HG03039 (cell line): ENCODE results near the gene RTN4RL2.

ENCODE experiments used
- ATAC-seq: cut with Tn5 transposase; IDR thresholded peaks from one replicate; pipeline ENCODE4 v1.9.1; 2021; ENCODE audit warnings: mild to moderate bottlenecking, moderate library complexity; ENCODE audit not compliant: unreplicated experiment

Gene RTN4RL2

DNA sequence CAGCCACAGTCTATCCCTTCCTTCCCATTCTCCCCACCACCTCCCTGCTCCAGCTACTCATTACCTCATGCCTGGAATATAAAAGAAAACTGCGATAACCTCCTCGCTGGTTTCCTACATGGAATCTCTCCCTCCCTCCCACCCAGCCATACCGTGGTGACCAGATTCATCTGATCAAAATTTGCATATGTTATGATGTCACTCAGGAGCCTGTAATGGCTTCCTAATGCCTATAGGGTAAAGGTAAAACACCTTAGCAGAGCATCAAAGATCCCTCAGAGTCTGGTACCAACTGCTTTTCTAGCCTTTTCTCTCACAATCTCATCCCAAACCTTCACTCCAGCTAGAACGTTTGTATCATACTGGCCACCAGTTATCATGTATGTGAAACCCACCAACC lies 19.6 kb downstream of the RTN4RL2 start:
- ATAC-seq: no peak

DNA sequence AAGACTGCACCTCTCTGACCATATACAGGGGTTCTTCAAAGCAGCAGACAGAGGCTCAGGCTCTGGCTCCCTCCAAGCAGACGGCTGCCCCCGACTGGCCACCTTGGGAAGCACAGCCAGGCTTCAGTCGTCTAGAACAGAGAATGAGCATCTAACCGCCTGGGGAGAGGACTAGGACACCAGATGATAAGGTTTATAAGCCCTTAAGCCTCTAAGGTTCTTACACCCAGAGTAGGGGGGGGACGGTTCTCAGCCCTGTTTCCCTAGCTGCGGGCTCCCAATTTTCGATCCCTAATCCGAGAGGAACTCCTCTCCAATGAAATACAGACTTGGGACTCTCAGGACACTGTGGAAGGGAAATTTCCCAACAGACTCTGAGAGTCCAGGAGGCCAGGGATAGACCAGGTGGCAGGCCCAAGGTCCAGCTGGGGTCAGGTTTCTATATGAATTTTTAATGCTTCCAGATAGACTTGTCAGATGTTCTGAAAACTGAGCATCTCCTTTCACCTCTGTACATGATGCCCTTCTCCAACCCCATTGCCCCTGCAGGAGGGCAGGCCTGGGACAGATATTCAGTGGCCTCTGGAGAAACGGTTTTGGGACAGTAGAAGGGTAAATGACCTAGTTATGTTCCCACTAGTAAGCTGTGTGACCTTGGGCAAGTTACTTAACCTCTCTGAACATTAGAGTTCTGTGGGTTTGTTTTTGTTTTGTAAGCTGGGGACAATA lies 20.2 kb downstream of the RTN4RL2 start:
- ATAC-seq: peak; percentile 40

DNA sequence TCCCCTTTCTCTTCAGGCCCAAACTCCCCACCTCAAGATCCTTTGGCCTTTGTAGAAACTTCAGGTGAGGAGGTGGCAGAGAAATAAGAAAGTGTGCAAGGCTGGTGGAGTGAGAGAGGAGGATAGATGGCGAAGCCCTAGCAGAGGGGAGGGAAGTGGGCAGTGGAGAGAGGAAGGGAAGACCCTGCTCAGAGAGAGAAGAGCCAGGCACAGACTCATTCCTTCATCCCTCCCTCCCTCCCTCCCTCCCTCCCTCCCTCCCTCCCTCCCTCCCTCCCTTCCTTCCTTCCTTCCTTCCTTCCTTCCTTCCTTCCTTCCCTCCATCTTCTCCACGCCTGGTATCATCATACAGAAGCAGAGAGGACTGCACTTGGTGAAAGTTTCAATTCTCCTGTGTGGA lies 21.0 kb downstream of the RTN4RL2 start:
- ATAC-seq: no peak

DNA sequence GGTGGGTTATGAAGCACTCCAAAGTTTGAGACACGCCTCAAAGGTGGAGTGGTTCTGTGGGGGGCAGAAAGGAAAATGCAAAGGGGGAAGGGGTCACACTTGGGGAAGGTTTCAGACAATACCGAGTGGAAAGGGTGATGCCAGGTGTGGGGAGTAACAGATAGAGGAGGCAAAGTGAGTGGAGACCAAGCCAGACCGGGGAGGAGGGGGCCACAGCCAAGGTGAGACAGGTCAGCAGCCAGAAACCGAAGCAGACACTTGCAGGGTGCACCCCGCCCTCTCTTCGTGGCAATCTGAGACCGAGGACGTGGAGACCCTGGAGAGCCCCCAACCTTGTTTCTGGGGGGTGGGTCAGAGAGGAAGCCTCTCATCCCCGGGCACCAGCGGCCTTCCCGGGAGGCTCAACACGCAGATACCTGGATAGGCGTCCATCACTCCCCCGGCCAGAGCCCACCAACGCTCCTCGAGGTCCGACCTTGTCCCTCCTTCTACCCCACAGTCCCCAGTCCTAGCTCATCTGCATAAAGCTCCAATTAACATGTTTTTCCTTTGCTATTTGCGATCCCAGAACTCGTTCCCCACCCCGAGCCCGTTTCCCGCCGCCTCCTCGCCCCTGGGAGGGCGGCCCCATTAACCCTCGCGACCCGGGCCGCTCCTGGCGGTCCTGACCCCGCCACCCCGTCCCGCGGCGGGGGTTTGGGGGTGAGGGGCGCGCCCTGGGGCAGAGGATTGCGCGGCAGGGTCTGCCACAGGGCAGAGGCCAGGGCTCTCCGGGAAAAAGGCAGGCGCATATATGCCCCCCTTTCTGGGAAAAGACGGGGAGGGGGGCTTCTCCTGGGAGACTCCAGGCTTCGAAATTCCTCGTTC lies 21.8 kb downstream of the RTN4RL2 start:
- ATAC-seq: no peak

DNA sequence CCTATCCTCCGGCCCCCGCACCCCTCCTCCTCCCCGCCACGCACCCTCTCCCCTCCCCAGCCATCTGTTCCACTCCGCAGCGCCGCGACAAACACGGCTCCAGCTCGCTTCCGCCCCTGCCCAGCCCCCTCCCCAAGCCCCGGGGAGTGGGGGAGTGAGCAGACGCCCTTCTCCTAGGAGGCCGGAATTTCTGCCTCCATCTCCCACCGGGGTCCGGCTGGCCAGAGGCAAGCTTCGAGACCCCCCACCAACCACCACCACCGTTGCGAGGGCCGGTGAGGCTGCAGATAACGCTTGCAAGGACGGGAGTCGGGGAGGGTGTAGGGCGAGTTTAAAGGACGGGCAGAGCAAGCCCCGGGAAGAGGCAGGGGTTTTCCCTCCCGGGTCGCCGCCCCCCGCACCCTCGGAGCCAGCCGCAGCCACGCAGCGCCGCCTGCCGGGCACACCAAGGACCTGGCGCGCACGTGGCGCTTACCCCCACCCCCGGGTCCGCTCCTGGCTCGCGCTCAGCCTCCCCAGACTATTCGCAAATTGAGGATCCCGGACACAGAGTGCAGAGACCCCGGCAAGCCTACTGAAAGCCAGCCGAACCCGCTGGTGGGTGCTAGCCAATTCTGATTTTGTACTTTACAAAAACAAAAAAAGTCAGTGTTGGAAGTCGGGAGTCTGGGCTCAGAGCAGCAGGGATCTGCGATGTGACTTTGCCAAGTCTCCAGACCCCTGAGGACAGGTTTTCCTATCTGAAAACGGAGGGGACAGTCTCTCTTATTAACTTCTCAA lies 22.6 kb downstream of the RTN4RL2 start:
- peak; percentile 49 for ATAC-seq

DNA sequence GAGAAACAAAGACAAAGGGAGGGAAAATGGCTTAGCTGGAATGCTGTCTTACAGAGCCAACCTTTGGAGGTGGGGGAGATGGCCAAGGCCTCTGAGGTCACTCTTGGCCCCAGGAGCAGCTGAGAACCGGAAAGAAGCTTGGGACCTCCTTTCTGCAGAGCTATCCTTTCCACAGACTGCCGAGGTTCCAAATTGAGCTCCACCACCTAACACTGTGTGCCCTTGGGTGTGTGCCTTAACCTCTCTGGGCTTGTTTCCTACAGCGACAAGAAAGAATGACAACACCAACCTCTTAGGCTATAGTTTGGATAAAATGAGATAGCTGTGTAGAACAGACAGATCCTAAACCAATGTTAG lies 23.2 kb downstream of the RTN4RL2 start:
- ATAC-seq: no peak

DNA sequence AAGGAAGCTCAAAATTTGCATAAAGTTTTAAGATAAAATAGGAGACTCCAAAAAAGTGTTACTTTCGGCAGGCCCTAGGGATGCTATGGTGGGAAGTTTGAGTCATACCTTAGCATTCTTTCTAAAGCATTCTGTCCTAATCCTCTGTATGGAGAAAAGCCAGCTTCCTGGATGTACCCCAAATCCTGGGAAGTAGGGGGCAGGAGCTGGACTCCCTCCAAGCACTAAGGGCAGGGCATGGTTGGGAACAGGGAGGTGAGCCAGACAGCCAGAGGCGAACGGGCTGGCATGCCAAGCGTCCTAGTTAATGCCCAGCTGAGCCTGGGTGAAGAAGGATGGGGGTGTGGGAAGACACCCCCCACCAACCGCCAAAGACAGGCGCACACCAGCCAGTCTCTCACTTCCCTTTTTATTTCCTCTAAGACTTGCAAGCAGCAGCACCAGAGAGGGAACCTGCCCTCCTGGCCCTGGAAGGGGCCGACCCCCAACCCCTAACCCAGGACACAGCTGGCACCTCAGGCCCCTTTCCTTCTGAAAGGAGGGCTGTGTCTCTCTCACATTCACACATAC lies 23.9 kb downstream of the RTN4RL2 start:
- no peak for ATAC-seq

DNA sequence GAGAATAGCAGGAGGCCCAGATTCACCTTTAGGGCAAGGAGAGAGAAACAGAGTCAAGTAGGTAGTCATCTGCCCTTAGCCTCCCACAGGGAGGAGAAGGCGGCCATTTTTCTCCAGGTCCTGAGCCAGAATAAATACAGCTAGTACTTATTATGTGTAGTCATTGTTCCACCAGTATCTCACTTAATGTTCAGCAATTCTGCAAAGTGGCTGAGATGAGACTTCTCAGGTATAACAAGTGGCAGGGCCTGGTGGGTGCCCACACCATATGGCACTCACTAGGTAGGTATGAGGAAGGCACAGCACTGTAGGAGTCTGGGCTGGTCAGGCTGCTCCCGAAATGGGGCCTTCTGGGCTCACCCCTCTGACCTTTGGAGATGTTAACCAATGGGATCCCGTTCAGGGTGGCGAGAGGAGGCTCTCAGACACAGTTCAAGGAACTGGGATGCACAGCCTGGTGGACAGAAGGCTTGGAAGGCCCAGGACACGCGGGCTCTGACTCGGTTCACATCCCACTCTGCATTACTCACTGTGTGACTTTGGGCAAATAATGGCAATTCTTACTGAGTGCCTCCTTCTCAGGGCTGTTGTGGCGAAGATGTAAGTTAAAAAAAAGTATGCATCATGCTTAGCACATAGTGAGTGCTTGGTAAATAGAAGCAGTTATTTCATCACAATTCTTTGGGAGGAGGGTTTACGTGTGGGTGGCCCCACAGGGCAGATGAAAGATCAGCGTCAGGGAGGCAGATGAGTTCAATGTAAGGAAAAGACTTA lies 25.1 kb downstream of the RTN4RL2 start:
- ATAC-seq: no peak

DNA sequence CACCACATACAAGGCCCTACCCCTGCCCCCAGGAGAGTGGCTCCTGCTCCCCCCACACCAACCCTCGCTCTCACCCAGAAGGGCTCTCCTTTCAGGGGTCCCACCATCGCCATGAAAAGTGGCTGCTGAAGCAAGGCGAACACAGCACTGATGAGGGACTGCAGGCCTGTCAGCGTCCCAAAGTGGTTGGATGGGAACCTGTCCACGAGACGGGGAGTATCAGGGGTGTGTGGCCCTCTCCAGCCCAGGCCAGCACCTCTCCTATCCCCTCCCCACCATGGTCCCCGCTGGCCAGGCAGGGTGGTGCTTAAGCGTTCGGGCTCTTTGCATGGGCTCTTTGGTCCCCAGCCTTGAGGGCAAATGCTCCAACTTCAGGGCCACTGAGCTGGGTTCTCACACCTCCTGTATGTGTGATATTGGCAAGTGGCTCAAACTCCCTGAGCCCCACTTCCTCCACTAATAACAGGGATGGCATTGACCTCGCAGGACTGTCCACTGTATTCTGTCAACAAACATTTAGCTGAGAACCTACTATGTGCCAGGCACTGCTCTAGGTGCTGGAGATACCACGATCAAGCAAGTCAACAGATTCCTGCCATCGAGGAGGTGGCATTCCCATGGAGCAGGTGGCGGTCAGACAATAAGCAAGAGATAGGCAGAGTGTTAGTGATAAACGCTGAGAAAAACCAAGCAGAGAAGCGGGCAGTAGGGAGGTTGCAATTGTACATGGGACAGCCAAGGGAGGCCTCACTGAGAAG lies 26.9 kb downstream of the RTN4RL2 start:
- ATAC-seq: no peak

DNA sequence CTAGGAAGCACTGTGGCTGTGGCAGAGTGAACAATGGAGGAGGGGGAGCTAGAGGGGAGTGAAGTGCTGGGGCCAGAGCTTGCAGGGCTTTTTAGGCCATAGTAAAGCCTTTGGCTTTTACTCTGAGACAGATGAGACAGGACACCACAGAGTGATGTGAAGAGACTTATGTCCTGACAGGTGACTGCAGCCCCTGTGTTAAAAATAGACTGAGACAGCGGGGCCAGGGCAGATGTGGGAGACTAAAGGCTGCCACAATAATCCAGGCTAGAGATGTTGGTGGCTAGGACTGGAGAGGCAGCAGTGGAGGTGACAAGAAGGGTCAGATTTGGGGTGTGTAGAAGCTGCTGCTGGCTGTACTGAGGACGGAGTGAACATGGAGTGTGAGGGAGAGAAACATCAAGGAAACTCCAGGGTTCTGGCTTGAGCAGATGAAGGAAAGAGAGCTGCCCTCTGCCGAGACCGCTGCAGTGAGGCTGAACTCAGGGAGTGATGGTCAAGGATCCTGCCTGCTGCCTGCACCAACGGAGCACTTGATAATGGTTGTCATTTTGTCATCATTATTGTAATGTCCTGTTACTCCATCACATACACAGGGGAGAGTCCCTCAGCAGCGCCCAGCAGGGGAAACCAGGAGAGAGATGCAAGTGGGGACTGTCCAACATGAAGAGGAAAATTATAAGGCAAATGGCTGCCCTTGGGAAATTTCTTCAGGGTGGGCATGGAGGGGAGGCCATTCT lies 27.8 kb downstream of the RTN4RL2 start:
- ATAC-seq: no peak

DNA sequence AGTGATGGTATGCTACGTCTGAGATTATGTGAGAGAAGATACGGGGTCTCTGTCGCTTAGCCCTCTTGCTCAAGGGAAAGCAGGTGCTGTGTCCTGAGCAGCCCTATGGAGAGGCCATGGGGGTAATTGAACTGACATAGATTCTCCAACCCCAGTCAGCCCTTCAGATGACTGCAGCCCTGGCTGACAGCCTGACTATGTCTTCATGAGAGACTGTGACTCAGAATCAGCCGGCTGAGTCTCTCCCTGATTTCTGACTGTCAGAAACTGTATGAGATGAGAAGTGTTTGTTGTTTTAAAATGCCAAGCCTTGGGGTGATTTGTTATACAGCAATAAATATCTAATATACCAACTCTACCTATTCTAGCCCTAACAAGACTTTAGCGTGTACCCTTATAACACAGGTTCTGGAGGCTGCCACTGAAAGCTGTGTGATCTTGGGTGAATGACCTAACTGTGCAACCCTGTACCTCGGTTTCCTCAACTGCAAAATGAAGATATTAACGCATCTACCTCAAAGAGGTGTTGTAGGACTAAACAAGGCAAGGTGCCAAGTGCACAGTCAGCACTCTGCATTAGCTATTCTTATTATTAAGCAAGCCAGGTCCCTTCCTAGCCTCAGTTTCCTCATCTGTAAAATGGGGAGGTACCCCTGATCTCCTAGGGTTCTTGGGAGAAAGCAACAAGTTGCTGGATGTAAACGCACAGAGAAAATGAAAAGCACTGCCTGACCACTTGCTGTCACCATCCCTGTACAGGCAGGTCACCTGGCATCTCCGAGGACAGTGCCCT lies 30.3 kb downstream of the RTN4RL2 start:
- no peak for ATAC-seq

DNA sequence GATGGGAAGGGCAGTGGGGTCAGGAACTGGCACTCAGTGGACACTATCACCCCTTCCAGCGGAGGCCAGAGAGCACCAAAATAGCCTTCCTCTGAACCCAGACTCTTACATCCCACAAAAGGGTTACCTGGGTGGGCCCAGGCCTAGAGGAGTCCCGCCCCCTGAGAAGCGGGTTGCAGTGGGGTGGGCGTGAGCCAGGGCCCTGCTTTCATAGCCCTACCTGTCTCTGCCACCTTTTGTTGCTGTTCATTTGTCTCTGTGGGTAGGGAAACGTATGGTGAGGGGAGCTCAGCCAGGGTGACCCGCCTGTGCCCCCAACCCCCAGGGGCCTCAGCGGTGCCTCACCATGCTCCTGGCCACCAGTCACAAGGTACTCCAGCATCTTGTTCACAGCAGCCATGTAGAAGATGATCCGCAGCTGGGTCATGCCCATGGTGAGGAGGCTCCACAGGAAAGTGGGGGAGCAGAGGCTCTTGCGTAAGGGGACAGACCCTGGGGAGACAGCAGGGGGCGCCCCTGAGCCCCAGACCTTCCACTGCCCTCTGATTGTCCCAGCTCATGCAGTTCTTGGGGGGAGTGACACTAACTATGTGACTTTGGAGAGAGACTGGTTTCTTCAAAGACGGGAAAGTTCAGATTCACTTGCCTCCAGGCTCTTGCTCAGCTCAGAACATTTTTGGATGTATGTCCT lies 31.2 kb downstream of the RTN4RL2 start:
- ATAC-seq: no peak

DNA sequence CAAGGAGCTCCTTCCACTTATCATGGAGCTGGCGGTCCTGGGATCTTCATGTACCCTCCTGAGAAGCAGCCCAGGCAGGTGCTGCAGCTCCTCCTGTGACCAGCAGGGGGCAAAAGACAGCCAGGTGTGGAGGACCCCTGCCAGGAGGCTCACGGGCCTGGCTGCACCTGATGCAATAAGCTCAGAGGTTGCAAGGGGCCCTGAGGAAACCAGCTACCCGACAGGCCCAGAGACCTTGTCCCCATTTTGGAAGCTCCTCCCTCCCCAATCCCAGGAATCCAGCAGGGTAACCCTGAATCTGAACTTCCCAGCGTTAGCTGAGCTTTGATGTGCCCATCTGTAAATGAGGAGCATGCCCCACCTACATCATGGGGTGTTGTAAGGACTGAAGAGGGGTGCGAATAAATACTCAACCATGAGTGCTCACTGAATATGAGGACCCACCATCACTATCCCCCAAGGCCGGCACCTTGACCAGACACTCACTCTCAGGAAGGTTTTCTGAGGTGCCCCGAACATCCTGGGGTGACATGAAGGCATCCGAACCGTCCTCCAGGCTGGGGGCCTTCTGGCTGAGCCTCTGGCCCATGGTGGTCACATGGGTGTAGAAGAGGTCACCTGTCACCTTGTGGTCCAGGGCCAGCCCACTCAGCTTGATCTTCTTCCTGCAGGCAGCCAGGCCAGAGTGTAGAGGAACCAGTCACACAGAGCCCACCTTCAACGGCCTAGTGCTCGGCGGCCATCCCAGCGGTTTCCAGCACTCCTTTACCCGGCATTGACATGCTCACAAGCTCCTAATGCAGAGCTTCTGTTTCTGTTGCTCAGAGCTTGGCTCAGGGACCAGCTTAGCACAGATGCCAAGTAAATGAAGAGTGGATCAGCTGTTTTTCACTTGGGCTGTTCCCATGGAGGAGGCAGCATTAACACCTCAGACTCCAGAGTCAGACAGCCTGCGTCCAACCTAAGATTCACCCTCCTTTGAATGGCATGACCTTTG lies 33.5 kb downstream of the RTN4RL2 start:
- peak; percentile 75 for ATAC-seq

DNA sequence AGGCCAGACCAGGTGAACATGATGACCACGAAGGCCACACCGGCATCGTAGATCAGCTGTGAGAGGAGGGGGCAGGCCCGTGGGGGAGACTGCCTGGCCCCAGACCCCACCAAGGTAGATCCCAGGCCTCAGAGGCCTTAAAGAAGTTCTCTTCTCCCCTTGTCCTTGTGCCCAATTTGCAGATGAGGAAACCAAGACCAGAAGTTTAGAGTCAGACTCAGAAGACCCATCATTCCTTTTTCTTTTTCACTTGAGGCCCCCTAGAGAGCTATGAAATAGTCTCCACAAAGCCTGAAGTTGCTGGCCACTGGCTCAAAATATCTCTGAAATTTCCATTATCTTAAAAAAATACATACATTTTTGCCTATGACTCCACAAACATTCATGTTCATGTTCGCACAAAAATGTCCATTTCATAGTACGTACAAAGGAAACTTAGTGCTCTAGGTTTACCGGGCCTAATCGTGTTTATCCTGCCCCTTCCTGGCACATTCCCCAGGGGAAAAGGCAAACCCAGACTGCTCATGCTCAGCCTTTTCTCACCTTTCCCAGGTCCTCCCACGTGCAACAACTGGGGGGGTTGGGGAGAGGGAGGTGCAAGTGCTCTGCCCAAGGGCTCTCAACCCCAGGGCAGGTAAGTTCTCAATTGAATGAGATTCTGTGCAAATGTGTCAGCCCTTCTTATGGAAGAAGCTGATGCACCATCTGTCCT lies 35.9 kb downstream of the RTN4RL2 start:
- ATAC-seq: no peak

DNA sequence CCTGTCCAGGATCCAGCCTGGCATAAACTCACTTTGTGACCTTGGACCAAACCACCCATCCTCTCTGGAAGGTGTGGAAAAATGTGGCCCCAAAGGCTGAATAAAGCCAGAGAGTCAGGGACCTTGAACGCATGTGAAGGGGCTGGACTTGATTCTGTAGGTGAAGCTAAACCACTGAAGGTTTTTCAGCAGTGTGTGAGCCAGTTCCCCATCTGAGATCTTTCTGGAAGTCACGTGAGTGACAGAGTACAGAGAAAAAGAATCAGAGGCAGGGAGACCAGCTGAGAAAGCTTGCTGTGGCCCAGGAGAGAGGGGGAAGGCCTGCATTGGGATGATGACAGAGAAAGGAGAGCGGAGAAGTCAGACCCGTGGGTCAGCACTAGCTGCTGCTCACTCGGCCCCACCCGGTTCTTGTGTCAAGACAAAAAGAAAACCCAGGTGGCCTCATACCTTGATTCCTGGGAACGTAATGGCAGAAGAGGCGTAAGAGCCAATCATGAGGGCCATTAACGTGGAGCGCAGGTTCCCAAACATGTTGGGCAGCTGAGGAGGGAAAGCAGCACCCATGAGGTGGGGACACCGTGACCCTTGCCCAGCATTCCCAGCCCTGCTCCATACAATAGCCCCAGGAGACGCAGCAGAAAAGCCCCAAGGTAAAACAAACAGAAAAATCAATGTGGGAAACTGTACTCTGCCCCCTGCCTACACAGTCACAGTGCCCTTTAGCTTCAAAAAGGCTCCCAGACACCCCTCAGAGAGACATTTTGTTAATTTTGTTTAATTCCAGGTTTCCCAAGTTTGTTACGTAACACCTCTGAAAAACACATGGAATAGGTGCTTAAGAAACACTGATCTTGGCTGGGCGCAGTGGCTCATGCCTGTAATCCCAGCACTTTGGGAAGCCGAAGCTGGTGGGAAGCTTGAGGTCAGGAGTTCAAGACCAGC lies 37.2 kb downstream of the RTN4RL2 start:
- no peak for ATAC-seq
